HEK293 (cell line): Measurements from ENCODE around the gene ABTB2.
A peak's percentile ranks its signal among the peaks of the same experiment; 100 is the strongest.

Experiments
- CTCF ChIA-PET: fragments of 350-600 bp; formaldehyde crosslinking; extraction: SDS; loops from one replicate; lab custom pipeline; 2021; ENCODE audit warnings: antibody characterized with exemption; lab: Yijun Ruan, JAX
- POLR2A ChIA-PET: fragments of 300-600 bp; formaldehyde crosslinking; extraction: SDS; loops from one replicate; lab custom pipeline; 2020; ENCODE audit warnings: antibody characterized with exemption, inconsistent platforms; lab: Yijun Ruan, JAX
- H3K27ac ChIP-seq: fragments of 200-500 bp; sonication (Bioruptor generic); 2 replicates; pipeline ENCODE4 v1.5.1; 2014; ENCODE audit warnings: low read depth, low read length, control low read depth, inconsistent platforms; ENCODE audit errors: extremely low read depth
- H3K36me3 ChIP-seq, 2 experiments: fragments of 200-500 bp in 1 of 2; sonication (Bioruptor generic) in 1 of 2; 1 replicate in 1 of 2; 2 replicates in 1 of 2; pipeline ENCODE4 v1.5.1; 2014 to 2017; ENCODE audit warnings: inconsistent platforms in 2 of 2, low read length in 2 of 2; ENCODE audit not compliant: control insufficient read depth in 2 of 2, insufficient read depth in 1 of 2
- H3K4me1 ChIP-seq: fragments of 200-500 bp; sonication (Bioruptor generic); 2 replicates; pipeline ENCODE4 v1.5.1; 2014; ENCODE audit warnings: mild to moderate bottlenecking, low read length, inconsistent platforms; ENCODE audit not compliant: control insufficient read depth, insufficient read depth
- H3K4me3 ChIP-seq: 2 replicates; pipeline ENCODE4 v1.5.1; 2011; ENCODE audit warnings: low read depth, mild to moderate bottlenecking, control low read depth, low read length, moderate library complexity
- H3K9me3 ChIP-seq: fragments of 200-500 bp; sonication (Bioruptor generic); 2 replicates; pipeline ENCODE4 v1.5.1; 2014; ENCODE audit warnings: low read depth, low read length, inconsistent platforms; ENCODE audit not compliant: control insufficient read depth, insufficient read depth
- KLF9 ChIP-seq: fragments of 450-650 bp; formaldehyde crosslinking; IDR thresholded peaks from 2 replicates; pipeline ENCODE4 v1.5.1; 2016; ENCODE audit warnings: missing biosample characterization, missing genetic modification characterization, low read depth
- PRDM2 ChIP-seq: fragments of 450-650 bp; formaldehyde crosslinking; IDR thresholded peaks from 2 replicates; pipeline ENCODE4 v1.5.1; 2016; ENCODE audit warnings: missing biosample characterization, missing genetic modification characterization, borderline replicate concordance
- SCRT2 ChIP-seq: fragments of 450-650 bp; formaldehyde crosslinking; IDR thresholded peaks from 2 replicates; pipeline ENCODE4 v1.5.1; 2016; ENCODE audit warnings: missing biosample characterization, missing genetic modification characterization
- ZBTB20 ChIP-seq: fragments of 450-650 bp; formaldehyde crosslinking; IDR thresholded peaks from 2 replicates; pipeline ENCODE4 v1.5.1; 2016; ENCODE audit warnings: missing biosample characterization, missing genetic modification characterization
- ZFHX2 ChIP-seq: fragments of 450-650 bp; formaldehyde crosslinking; conservative IDR thresholded peaks from 2 replicates; pipeline ENCODE4 v1.5.1; 2016; ENCODE audit warnings: missing biosample characterization, missing genetic modification characterization
- ZFP3 ChIP-seq: fragments of 450-650 bp; formaldehyde crosslinking; IDR thresholded peaks from 2 replicates; pipeline ENCODE4 v1.5.1; 2016; ENCODE audit warnings: low read depth, missing biosample characterization, missing genetic modification characterization
- ZNF138 ChIP-seq: fragments of 450-650 bp; formaldehyde crosslinking; IDR thresholded peaks from 2 replicates; pipeline ENCODE4 v1.5.1; 2016; ENCODE audit warnings: missing biosample characterization, missing genetic modification characterization, borderline replicate concordance
- ZNF19 ChIP-seq: fragments of 450-650 bp; formaldehyde crosslinking; IDR thresholded peaks from 2 replicates; pipeline ENCODE4; 2016; ENCODE audit warnings: missing biosample characterization, missing genetic modification characterization, low read depth
- ZNF280D ChIP-seq: fragments of 450-650 bp; formaldehyde crosslinking; IDR thresholded peaks from 2 replicates; pipeline ENCODE4 v1.5.1; 2016; ENCODE audit warnings: missing biosample characterization, missing genetic modification characterization
- ZNF449 ChIP-seq: fragments of 450-650 bp; formaldehyde crosslinking; IDR thresholded peaks from 2 replicates; pipeline ENCODE4 v1.5.1; 2017; ENCODE audit warnings: missing biosample characterization, mild to moderate bottlenecking, missing genetic modification characterization, moderate library complexity
- ZNF501 ChIP-seq: fragments of 450-650 bp; formaldehyde crosslinking; IDR thresholded peaks from 2 replicates; pipeline ENCODE4 v1.5.1; 2016; ENCODE audit warnings: missing biosample characterization, missing genetic modification characterization
- ZNF621 ChIP-seq: fragments of 450-650 bp; formaldehyde crosslinking; IDR thresholded peaks from 2 replicates; pipeline ENCODE4 v1.5.1; 2017; ENCODE audit warnings: missing biosample characterization, missing genetic modification characterization
- ZNF654 ChIP-seq: fragments of 450-650 bp; formaldehyde crosslinking; IDR thresholded peaks from 2 replicates; pipeline ENCODE4 v1.5.1; 2016; ENCODE audit warnings: low read depth, missing biosample characterization, missing genetic modification characterization

Gene ABTB2

GRCh38 chr11:34373727-34374126, 15.9 kb upstream of the ABTB2 start (continued):
- TF ChIP-seq ZNF19 (tag by site-specific recombination) (no peak), ZNF621 (no peak), ZNF138 (tag by site-specific recombination) (no peak), ZFP3 (tag by site-specific recombination) (no peak), ZFHX2 (no peak), ZNF449 (no peak), KLF9 (tag by site-specific recombination) (no peak)
- TF ChIP-seq, all 188 proteins: peak for 0

- Histone ChIP-seq H3K27ac (no peak overlapping the region), H3K4me1 (no peaks in the 10 kb centered on the region), H3K36me3 (no peaks in the 10 kb centered on the region), H3K4me3 (no peak overlapping the region), H3K9me3 (no peaks in the 10 kb centered on the region)
- ChIA-PET POLR2A (interaction anchor here (0.6 kb wide), 1 partner anchor 169 kb away, joined by 3 read pairs; no protein-coding TSS in a partner anchor), CTCF (interaction anchor here (0.6 to 7.8 kb wide), 25 partner anchors 9 to 531 kb away, joined by 3 to 105 read pairs (median 4); partner anchors contain the start of gene ABTB2)
- no peak for TF ChIP-seq PRDM2 (tag by site-specific recombination)
- TF ChIP-seq ZNF280D (tag by site-specific recombination) = no peak
- no peak for TF ChIP-seq ZBTB20 (tag by site-specific recombination)
- no peak for TF ChIP-seq ZNF501 (tag by site-specific recombination)
- no peak for TF ChIP-seq SCRT2 (tag by site-specific recombination)
- peak; percentile 20 for TF ChIP-seq ZNF654 (tag by site-specific recombination)
Observed at GRCh38 chr11:34366522-34366921, 8.7 kb upstream of the ABTB2 start.
